SU-DHL-6 (cell line): ENCODE measurements around the gene U2AF2.

Source experiments
- H2AFZ ChIP-seq: fragments of 200-600 bp; sonication (generic); 2 replicates; pipeline ENCODE4 v1.6.1; 2014; ENCODE audit warnings: low read depth, mild to moderate bottlenecking, moderate library complexity, mixed read lengths, antibody characterized with exemption, low read length; ENCODE audit not compliant: severe bottlenecking
- H3F3A ChIP-seq: fragments of 200-600 bp; shearing (Covaris generic); 2 replicates; pipeline ENCODE4 v1.6.0; 2016; ENCODE audit warnings: antibody characterized with exemption, mild to moderate bottlenecking; ENCODE audit not compliant: insufficient read depth
- H3K27ac ChIP-seq: fragments of 200-600 bp; sonication (generic); 2 replicates; pipeline ENCODE4 v1.5.1; 2016; ENCODE audit warnings: low read depth, mild to moderate bottlenecking, low read length, moderate library complexity, mixed read lengths
- H3K27me3 ChIP-seq: fragments of 200-600 bp; sonication (generic), shearing (Covaris generic); 2 replicates; pipeline ENCODE4 v1.6.0; 2014; ENCODE audit warnings: mild to moderate bottlenecking, low read length
- H3K36me3 ChIP-seq: fragments of 200-600 bp; sonication (generic); 2 replicates; pipeline ENCODE4 v1.6.1; 2014; ENCODE audit warnings: mild to moderate bottlenecking, low read length, mixed read lengths
- H3K4me2 ChIP-seq: fragments of 300-600, 200-600 bp; shearing (Covaris generic), sonication (generic); 2 replicates; pipeline ENCODE4 v1.6.0; 2014; ENCODE audit warnings: low read length, low read depth, mild to moderate bottlenecking; ENCODE audit not compliant: poor library complexity, severe bottlenecking
- H3K4me3 ChIP-seq: fragments of 200-600 bp; sonication (generic); 2 replicates; pipeline ENCODE4 v1.5.1; 2014; ENCODE audit warnings: antibody characterized with exemption, low read length, mild to moderate bottlenecking, mixed read lengths; ENCODE audit not compliant: insufficient read depth, poor library complexity, severe bottlenecking
- H3K79me2 ChIP-seq: fragments of 200-600 bp; sonication (generic); 2 replicates; pipeline ENCODE4 v1.6.1; 2014; ENCODE audit warnings: mild to moderate bottlenecking, low read length, moderate library complexity; ENCODE audit not compliant: insufficient read depth
- H3K9ac ChIP-seq: fragments of 200-600 bp; sonication (generic); 2 replicates; pipeline ENCODE4 v1.7.0; 2014; ENCODE audit warnings: mild to moderate bottlenecking, low read length
- H3K9me2 ChIP-seq: fragments of 200-600 bp; sonication (generic); replicated peaks from 2 replicates; pipeline ENCODE4 v1.6.1; 2014; ENCODE audit warnings: low read length; ENCODE audit not compliant: insufficient read depth
- H3K9me3 ChIP-seq: fragments of 200-600 bp; sonication (generic); 2 replicates; pipeline ENCODE4 v1.6.1; 2014; ENCODE audit warnings: low read length, mixed read lengths; ENCODE audit not compliant: insufficient read depth
- H4K20me1 ChIP-seq: fragments of 200-600 bp; sonication (generic); 2 replicates; pipeline ENCODE4 v1.6.1; 2014; ENCODE audit warnings: low read depth, mild to moderate bottlenecking, antibody characterized with exemption, low read length, moderate library complexity, mixed read lengths
- EZH2phosphoT487 ChIP-seq: fragments of 200-600 bp; sonication (generic), shearing (Covaris generic); conservative IDR thresholded peaks from 2 replicates; pipeline ENCODE4 v1.6.1; 2018; ENCODE audit warnings: mild to moderate bottlenecking, antibody characterized with exemption, low read length, moderate library complexity, mixed read lengths
- TF ChIP-seq, protein P1 (sequence below): fragments of 200-600 bp; sonication (generic); IDR thresholded peaks from one replicate; pipeline ENCODE4 v1.5.1; 2017; ENCODE audit warnings: antibody characterized with exemption, mild to moderate bottlenecking, low read length, moderate library complexity; ENCODE audit not compliant: insufficient read depth, poor library complexity, severe bottlenecking

The U2AF2 gene

DNA sequence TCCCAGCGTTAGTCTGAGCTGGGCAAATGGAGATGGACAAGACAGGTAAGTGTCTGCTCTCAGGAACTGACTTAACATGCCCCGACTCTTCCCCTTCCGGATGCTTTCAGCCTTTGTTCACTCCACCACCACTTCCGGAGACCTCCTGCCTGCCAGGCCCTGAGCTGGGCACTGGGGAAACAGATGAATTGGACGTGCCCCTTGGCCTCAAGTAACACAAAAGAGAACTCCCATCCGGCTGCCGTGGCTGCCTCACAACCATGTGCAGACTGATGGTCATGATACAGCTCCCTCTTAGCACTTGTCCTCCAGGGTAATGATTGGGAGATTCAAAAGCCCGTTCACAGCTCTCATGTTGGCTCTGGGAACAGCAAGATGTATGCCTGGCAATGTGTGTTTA, 37.4 kb upstream of the U2AF2 start:
- Histone ChIP-seq H3K27me3 (no peaks in the 10 kb centered on the region), H3K9ac (no peak overlapping the region), H3K9me2 (no peaks in the 10 kb centered on the region), H3F3A (peaks cover 6% of the 10 kb centered on the region; the same call in 1 of the 2 replicates), H3K9me3 (no peaks in the 10 kb centered on the region), H3K4me3 (no peak overlapping the region), H3K27ac (no peak overlapping the region), H3K4me2 (no peak overlapping the region), H2AFZ (no peak overlapping the region), H3K79me2 (no peaks in the 10 kb centered on the region), H3K36me3 (no peaks in the 10 kb centered on the region), H4K20me1 (no peaks in the 10 kb centered on the region)
- TF ChIP-seq, protein P1, sequence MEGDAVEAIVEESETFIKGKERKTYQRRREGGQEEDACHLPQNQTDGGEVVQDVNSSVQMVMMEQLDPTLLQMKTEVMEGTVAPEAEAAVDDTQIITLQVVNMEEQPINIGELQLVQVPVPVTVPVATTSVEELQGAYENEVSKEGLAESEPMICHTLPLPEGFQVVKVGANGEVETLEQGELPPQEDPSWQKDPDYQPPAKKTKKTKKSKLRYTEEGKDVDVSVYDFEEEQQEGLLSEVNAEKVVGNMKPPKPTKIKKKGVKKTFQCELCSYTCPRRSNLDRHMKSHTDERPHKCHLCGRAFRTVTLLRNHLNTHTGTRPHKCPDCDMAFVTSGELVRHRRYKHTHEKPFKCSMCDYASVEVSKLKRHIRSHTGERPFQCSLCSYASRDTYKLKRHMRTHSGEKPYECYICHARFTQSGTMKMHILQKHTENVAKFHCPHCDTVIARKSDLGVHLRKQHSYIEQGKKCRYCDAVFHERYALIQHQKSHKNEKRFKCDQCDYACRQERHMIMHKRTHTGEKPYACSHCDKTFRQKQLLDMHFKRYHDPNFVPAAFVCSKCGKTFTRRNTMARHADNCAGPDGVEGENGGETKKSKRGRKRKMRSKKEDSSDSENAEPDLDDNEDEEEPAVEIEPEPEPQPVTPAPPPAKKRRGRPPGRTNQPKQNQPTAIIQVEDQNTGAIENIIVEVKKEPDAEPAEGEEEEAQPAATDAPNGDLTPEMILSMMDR: no peak
- no peak for TF ChIP-seq EZH2phosphoT487

DNA sequence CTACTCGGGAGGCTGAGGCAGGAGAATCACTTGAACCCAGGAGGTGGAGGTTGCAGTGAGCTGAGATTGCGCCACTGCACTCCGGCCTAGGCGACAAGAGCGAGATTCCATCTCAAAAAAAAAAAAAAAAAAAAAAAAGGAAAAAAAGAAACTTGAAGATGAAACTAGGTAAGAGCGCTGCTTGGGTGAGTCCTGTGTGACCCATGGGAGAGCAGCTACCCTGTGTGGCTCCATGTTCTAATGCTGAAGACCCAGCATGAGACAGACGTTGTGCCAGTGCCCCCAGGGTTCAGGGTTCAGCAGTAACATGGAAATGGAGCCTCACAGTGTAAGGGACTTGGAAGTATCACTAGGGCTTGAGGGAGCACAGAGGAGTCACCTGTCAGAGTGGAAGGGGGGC, 36.4 kb upstream of the U2AF2 start:
- no peak overlapping the region for H3K9ac ChIP-seq
- H4K20me1 ChIP-seq: no peaks in the 10 kb centered on the region
- no peak for TF ChIP-seq EZH2phosphoT487
- TF ChIP-seq, protein P1: no peak
- no peaks in the 10 kb centered on the region for H3K9me2 ChIP-seq
- no peak overlapping the region for H3K27ac ChIP-seq
- H3K36me3 ChIP-seq: no peaks in the 10 kb centered on the region
- H3K4me3 ChIP-seq: no peak overlapping the region
- no peaks in the 10 kb centered on the region for H3K9me3 ChIP-seq
- H3K4me2 ChIP-seq: no peak overlapping the region
- no peaks in the 10 kb centered on the region for H3K79me2 ChIP-seq
- H2AFZ ChIP-seq: no peak overlapping the region
- H3K27me3 ChIP-seq: no peaks in the 10 kb centered on the region
- peaks cover 12% of the 10 kb centered on the region for H3F3A ChIP-seq

DNA sequence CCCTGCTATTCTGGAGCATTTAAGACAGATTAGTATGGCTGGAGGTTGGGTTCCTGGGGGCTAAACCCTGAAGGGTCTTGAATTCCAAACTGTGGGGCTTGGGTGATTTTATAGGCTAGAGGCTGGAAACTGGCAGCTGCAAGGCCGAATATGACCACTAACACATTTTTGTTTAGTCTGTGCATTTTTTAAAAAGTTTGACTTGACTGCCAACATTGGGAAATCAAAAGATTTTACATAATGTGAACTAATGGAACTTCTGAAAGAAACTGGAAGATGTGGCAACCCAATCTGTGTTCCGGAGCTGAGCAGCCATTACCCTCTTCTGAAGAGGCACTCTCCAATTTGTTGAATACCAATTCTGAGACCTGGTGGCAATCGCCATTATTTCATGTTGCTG, 35.5 kb upstream of the U2AF2 start:
- TF ChIP-seq, protein P1: no peak
- no peak for TF ChIP-seq EZH2phosphoT487

More for the DNA sequence above, 35.5 kb upstream of the U2AF2 start:
- H4K20me1 ChIP-seq: no peaks in the 10 kb centered on the region
- H3K9me3 ChIP-seq: no peaks in the 10 kb centered on the region
- no peaks in the 10 kb centered on the region for H3K27me3 ChIP-seq
- H3K4me2 ChIP-seq: no peak overlapping the region
- no peak overlapping the region for H3K9ac ChIP-seq
- no peak overlapping the region for H2AFZ ChIP-seq
- no peaks in the 10 kb centered on the region for H3K9me2 ChIP-seq
- H3K27ac ChIP-seq: no peak overlapping the region
- H3K4me3 ChIP-seq: no peak overlapping the region
- H3F3A ChIP-seq: peaks cover 18% of the 10 kb centered on the region
- no peaks in the 10 kb centered on the region for H3K79me2 ChIP-seq
- H3K36me3 ChIP-seq: no peaks in the 10 kb centered on the region
